Stimulated activated CD8-positive, alpha-beta memory T cell treated with anti-CD3 and anti-CD28 coated beads, Interleukin-2, amount 100 ng/mL, for 1 hour (primary cell): ENCODE results near the gene IFT122.
"Not testable (repeated sequence)": the region's sequence is repeated elsewhere in the genome, so short reads cannot be mapped to it uniquely, and the experiment has no call there.

Experiments
- DNase-seq, 2 donors: peaks; one replicate each; pipeline ENCODE4 v3.0.0-alpha.2; 2020; ENCODE audit warnings: low read depth in 2 of 2

IFT122 gene

DNA sequence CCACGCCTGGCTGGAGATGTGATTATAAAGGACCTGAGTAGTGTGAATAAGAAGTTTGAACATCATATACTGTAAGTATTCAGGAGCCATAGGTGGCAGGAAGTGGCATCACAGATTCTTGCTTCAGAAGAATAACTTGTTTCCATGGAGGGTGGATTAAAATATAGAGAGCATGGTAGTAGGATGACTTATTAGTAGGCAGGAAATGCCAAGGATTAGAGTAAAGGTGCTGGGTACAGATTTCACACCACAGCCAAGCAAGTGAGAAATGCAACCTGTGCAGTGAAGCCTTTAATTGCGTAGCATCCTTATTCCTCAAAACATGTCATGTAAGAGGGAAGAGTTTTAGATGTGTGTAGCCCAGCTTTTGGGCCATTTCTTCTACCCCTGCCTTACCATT lies 30.8 kb downstream of the IFT122 start:
- no peak for DNase-seq

DNA sequence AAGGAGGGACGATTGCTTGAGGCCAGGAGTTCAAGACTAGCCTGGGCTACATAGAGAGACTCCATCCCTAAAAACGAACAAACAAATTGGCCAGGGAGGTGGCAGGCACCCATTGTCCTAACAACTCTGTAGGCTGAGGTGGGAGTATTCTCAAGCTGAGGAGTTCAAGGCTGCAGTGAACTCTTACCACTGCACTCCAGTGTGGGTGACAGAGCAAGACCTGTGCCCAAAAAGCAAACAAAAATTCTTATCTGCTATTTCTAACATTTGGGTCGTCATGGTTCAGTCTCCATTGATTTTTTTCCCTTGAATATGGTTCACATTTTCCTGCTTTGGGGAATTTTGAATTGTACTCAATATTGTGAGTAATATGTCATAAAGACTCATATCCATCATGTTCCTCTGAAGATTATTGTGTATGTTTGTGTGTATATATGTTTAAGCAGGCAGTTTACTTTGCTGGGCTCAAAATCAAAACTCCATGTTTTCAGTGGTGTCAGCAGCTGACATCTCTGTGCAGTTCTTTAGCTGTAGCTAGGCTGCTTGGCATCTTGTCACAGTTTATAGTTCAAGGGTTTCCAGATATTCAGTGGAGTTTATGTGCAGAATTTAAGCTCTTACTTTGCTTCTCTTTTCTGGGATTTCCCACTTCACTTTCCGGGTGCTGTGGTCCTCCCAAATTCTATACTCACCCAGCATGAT lies 33.2 kb downstream of the IFT122 start:
- no peak for DNase-seq

DNA sequence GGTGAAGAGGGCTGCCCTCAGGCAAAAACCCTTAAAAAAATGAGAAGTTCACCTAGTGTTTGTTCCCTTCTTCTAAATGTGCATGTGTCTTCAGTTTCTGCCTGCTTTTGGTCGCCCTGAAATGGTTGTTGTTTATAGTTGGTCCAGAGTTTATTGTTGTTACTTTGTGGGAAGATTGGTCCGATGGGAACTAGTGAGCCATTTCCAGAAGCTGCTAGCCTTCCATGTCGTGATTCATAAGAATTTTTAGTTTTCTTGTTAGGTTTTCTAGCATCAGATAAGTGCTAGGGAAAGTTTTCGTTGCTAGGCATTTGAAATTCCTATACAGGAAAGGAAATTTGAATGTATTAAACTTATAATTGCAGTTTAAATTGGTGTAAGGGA lies 33.7 kb downstream of the IFT122 start:
- DNase-seq, result no peak

DNA sequence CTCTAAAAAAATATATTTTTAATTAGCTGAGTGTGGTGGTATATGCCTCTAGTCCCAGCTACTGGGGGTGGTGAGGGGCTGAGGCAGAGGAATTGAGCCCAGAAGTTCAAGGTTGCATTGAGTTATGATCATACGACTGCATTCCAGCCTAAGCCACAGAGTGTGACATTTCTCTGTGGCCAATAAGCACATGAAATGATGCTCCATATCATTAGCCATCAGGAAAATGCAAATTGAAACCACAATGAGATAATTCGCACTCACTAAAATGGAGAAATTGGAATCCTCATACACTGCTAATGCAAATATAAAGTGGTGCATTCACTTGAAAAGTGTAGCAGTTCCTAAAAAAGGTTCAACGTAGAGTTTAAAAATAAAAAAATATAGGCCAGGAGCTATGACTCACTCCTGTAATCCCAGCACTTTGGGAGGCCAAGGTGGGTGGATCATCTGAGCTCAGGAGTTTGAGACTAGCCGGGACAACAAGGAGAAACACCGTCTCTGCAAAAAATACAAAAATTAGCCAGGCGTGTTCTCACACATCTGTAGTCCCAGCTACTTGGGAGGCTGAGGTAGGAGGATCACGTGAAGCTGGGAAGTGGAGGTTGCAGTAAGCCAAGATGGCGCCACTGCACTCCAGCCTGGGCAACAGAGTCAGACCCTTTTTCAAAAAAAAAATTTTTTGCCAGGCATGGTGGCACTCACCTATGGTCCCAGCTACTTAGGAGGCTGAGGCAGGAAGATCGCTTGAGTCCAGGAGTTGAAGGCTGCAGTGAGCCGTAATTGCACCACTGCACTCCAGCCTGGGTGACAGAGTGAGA lies 35.2 kb downstream of the IFT122 start:
- DNase-seq, result no peak

DNA sequence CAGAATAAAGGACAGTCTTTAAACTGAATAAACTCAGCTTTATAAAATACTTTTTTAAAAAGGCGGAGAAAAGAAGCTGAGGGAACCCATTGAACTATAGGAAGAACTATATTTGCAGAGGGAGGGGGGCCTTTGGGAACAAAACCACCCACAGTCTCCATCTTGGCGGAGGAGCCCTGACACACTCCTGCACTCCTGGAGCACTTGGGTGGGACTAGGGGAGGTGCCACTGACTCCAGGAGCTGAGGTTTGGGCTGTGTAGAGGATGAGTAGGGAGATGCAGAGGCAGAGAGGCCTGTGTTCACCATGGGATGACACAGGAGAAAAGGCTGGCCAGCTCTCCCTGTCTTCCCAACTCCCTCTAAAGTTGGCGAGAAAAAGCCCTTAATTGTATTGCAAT lies 35.8 kb downstream of the IFT122 start:
- no peak for DNase-seq

DNA sequence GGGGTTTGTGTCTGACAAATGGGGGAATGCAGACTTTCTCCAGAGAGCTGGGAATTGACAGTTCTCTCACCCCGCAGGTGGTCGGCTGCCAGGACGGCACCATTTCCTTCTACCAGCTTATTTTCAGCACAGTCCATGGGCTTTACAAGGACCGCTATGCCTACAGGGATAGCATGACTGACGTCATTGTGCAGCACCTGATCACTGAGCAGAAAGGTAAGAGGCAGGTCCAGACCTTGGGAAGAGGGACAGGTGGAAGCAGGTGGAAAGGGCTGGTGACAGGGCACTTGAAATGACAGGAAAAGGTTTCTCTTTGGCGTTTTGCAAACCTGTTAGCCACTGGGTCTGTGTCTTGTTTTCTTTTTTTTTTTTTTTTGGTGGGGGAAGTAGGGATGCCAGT lies 36.6 kb downstream of the IFT122 start:
- DNase-seq, result no peak

DNA sequence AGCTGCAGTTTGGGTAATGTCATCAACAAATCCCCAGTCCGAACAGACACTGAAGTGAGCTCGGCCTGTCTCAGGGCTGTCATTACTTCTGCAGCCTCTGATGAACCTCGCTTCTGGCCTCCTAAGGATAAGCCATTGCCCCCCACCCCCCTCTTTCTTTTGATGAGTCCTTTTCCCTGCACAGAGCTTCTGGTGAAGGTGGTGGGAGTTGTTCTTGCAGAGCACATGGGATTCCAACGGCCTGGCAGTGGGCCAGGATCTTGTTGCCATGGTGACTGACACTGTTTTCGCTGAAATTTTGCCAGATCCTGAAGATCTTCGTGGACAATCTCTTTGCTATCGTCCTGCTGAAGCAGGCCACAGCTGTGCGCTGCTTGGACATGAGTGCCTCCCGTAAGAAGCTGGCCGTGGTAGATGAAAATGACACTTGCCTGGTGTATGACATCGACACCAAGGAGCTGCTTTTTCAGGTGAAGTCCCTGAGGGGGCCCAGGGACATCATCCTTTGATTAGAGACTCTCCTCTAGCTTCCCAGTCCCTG lies 41.3 kb downstream of the IFT122 start:
- DNase-seq, result not testable (repeated sequence)

DNA sequence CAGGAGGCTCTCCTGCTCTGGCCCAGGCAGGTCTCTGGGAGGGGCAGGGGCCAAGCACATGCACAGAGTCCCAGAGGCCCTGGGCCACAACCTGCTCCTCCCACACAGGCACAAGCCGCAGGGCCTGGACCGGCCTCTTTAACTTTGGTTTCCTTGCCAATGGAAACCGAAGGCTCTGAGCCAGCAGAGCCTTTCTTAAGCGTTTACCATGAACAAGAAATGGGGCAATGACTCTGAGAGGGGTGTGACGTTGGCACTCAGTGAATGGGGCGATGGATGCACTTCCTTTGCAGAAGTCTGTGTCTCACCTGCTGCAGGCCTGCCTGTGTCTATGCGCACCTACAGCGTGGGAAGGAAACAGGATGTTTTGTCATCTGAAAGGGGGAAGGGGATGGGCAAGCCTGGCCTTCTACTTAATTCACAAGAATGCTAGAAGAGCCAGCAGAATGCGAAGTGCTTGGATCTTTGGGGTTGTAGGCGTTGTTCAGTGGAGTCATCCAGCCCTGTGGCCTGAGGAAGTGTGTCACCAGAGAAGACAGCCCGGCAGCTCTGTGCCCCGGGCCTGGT lies 41.8 kb downstream of the IFT122 start:
- DNase-seq, result no peak

DNA sequence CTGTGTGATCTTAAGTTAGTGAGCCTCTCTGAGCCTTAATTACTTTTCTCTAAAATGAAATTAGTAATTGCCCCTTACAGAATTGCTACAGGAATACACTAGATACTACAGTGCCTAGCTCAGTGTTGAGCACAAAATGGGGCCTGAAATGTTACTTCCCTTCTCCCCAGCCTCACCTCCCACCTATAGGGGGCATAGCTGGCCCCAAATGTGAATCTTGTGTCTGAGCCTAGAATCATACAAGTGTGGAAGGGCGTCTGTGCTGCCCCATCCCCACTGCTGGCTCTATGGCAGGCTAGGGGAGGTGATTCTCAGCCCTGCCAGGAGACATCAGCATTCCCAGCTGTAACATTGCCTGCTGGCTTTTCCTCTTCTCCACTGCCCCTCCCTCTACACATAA lies 42.7 kb downstream of the IFT122 start:
- DNase-seq, result no peak

DNA sequence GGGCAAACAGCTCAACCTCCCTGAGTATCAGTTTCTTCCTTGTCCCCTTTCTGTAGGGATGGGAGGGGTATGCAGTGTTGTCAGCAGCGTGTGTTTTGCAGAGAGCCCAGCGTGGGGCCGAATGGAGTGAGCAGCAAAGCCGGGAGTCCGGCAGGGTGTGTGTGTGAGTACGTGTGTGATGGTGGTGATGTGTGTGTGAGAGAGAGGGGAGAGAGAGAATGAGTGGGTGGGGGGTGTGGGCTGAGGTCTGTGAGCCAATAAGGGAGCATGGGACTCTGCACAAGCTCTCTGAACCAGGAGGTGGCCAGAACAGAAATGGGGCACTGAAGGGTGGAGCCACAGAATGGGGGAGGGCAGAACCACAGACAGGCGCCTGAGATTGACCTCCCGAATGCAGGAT lies 43.8 kb downstream of the IFT122 start:
- DNase-seq, result no peak

DNA sequence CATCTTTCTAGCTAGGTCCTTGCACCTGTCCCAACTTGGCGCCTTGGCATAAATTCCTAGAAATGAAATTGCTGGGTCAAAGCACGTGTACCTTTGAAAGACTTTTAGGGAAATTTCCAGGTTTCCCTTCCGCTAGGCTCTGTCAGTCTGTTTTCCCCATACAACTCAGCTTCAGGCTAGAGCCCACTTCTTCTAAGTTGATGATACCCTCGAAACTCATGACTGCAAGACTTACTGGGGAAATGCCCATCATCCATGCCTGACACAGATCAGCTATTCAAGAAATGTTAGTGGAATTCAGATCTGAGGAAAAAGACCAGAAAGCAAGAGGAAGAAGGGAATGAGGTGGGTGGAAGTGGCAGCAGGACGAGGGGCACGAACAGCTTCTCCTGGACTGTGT lies 45.1 kb downstream of the IFT122 start:
- not testable (repeated sequence) for DNase-seq

DNA sequence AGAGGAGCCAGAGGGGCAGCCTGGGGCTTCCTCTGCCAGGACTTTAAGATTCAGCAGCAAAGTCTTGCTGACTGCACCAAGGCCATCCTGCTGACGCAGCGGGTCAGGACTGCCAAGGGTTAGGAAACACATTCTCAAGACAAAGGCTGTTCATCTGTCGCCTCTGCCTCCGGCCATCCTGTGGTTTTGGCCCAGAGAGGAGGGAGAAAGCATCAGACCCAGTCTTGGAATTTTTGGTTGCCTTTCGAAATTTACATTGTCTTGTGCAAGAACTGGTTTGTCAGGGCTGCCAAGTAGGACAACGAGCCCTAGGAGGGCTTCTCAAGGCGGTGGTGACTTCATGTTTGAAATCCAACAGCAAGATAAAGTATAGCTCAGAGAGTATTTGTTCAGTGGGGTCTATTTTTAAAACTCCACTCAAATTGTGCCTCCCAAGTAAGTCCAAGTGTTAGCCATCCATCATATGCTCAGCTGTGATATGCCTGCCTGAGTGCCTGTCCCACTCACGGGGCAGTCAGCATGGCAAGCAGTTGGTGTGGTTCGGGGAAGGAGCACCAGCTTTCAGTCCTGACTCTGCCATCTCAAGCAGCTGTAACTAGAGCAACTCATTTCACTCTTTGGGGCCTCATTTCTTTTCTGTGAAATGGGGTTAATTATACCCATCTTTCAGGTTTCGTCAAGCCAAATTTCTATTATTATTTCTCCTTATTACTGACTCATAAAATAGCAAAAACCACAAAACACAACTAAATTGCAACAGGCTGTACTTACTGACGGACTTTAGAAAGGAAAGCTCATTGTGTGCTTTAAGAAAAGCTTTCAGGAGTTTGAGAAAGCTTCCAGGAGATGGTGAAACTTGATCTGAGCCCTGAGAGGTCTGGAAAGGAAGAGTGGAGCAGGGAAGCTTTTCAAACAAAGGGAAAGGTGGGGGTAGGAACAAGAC lies 46.0 kb downstream of the IFT122 start:
- DNase-seq, result no peak

DNA sequence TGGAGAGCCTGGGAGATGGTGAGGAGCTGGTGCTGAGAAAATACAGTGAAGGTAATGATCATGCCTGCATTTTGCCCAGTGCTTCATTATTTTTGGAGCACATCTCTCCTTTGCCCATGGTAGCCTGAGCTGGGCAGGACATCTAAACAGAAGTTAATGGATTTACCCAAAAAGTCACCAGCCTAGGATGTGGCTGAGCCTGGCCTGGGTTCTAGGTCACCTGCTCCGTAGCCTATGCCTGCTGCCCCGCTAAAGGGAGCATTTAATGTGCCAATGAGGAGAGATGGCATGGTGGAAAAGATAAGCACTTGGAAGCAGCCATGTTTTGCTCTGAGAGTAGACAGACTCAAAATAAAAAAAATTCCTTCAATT lies 46.6 kb downstream of the IFT122 start:
- no peak for DNase-seq

DNA sequence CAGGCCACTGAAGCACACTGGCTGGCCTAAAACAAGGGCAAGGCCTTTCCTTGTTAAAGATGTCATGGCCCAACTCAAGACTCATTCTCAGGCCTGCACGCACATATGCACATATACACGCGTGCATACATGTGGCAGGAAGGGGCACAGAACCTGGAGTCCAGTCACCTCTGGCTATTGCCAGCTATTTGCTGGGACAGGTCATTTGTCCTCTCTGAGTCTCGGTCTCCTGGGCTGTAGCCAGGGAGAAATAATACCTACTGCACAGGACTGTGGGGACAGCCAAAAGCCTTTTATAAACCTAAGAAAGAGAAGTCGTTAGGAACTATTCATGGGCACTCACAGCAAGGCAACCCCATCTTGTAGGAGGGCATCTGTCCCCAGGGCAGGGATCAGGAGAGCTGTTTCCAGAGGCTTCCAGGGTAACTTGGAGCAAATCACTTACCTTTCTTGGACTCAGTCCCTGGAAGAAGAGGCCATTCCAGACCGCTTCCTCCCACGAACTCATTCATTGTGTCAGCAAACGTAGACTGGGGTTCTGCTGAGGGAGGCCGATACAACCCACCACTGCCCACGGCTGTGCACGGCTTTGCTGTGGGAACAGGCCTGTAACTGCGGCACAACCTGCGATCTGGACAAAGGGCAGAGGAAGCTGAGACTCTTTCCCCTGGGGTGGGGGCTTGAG lies 47.3 kb downstream of the IFT122 start:
- no peak for DNase-seq

DNA sequence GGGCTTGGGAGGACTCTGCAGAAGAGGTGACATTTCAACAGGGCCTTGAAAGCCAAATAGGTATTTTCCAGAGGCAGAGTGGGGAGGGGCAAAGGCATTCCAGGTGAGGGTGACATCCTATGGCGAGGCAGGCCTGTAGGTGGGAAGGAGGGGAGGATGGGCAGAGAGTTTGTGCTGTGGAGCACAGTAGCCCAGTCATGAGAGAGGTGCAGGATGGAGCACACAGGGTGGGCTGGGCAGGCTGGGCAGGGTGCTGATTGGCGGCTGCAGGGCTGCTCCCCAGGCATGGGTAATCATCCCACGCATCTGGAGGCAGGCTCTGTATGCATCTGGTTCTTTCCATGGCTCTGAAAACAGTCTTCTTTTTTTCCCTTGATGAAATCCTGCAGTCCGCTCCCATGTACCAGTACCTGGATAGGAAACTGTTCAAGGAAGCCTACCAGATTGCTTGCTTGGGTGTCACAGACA lies 47.9 kb downstream of the IFT122 start:
- not testable (repeated sequence) for DNase-seq

DNA sequence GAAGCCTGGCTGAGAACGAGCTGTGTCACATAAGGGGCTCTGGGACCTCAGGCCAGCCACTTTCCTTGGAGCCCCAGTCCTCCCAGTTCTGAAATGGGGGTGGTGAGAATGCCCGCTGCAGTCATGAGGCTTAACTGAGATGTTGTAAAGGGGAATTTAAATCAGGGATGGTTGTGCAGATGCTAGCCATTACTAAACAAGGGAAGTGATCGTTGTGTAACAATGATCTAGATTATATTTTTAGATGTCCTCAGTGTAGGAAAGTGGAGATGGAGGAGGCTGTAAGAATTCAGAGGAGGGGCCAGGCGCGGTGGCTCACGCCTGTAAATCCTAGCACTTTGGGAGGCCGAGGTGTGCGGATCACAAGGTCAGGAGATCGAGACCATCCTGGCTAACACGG lies 49.2 kb downstream of the IFT122 start:
- DNase-seq, result not testable (repeated sequence)

DNA sequence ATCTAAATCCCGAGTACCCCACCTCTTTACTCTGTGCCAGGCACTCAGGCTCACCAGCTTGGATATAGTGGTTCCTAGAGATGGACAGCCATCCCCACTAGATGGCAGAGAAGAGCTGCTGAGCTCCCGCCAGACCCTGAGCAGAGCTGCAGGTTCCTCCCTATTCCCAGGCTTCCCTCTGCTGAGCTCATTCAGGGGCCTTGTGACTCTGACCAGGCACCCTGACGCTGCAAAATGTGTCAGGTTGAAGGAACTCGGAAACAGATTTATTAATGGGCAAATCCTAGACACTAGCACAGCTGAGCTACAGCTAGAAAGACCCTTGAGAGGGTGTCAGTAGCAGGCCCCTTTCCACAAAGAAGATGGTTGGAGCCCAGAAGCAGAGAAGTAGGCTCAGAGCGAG lies 50.2 kb downstream of the IFT122 start:
- peak in 1 of 2 donors; percentile 17 for DNase-seq

DNA sequence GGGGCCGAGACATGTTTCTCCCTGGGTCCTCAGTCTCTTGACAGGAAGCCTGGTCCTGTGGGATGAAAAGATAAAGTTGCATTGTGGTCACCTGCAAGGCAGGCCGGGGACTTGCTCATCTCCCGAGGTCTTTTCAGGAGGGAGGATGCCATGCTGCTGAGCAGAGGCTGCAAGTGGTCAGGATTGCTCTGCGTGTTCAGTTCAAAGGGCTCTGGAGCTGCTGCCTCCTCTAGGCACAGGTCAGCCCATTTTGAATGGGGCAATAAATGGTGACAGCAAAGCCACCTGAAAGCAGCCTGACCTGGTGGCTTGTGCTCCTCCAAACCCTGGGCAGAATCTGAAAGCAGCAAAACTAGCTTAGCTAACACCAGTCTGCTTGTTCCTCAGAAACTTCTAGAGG lies 51.1 kb downstream of the IFT122 start:
- not testable (repeated sequence) for DNase-seq

DNA sequence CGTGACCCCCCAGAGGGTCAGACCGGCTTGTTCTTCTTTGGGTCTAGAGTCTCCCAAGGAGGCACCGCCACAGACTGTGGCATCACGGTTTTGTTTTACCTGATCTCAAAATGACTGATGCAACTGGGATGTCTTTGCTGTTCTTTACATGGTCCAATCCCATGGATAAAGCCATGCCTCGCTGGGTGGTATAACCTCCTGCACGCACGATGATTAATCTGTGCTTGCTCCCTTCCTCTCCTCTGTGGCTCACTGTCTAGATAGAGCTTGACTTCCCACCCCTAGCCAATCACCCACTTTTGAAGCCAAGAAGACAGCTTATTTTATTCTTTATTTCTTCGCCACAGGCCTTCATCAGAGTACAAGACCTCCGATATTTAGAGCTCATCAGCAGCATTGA lies 51.8 kb downstream of the IFT122 start:
- no peak for DNase-seq

DNA sequence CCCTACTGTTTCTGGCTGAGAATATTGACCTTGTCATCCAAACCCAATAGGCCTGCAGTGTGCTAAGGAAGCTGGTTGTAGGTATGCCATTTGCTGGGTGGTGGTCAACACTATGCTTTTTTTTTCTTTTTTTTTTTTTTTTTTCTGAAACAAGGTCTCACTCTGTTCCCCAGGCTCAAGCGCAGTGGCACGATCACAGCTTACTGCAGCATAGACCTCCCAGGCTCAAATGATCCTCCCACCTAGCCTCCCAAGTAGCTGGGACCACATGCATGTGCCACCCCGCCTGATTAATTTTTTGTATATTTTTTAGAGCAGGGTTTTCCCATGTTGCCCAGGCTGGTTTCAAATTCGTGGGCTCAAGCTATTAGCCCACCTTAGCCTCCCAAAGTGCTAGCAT lies 52.7 kb downstream of the IFT122 start:
- no peak for DNase-seq

DNA sequence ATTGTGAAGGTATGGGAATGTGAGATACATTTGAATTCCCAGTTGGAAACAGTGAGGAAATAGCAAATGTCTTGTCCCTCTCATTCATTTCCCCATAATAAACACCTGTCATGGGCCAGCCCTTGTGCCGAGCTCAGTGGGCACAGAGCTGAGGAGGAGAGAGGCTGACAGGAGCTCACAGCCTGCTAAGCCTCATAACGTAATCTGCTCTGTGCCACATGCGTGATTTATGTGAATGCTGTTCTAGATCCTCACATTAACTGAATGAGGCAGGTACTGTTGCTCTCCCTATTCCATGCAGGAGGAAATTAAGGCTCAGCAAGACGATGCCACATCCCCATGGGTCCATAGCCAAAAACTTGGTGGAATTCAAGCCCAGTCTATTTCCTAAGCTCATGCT lies 53.2 kb downstream of the IFT122 start:
- no peak for DNase-seq
